Measurements from ENCODE around the gene GADD45B.
"Not testable (repeated sequence)": the region's sequence is repeated elsewhere in the genome, so short reads cannot be mapped to it uniquely, and the experiment has no call there.

DNA sequence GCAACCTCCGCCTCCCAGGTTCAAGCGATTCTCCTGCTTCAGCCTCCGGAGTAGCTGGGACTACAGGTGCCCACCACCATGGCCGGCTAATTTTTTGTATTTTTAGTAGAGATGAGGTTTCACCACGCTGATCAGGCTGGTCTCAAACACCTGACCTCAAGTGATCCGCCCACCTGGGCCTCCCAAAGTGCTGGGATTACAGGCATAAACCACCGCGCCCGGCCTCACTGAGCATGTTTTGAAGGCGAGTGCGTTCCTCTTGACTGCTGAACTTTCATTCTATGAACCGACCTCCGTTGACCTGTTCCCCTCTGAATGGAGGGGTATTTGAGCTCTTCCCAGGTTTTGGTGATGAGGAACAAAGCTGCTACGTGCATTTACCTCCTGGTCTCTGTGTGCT lies 17.5 kb downstream of the GADD45B start:
- TF ChIP-seq POLR2A (IDR thresholded peaks at IDR 0.05; ENCODE audit: low read depth, low read length); POLR2AphosphoS5 (IDR thresholded peaks at IDR 0.05; ENCODE audit: low read depth, low read length); TAF1 (IDR thresholded peaks at IDR 0.05; ENCODE audit: borderline replicate concordance, low read depth, low read length): not testable (repeated sequence)

Measured in GM12892 (cell line).